IMR-90 (cell line): ENCODE data around the gene LRRC75B.

Experiments
- CEBPB ChIP-seq: IDR thresholded peaks from 2 replicates; pipeline ENCODE4 v1.6.1; 2012; ENCODE audit warnings: low read depth, low read length, improper control_type of control experiment
- CTCF ChIP-seq: conservative IDR thresholded peaks from 2 replicates; pipeline ENCODE4 v1.5.1; 2012; ENCODE audit warnings: mild to moderate bottlenecking, low read depth, low read length, improper control_type of control experiment
- MAZ ChIP-seq: IDR thresholded peaks from 2 replicates; pipeline ENCODE4 v1.6.1; 2012; ENCODE audit warnings: low read depth, mild to moderate bottlenecking, low read length, improper control_type of control experiment, moderate library complexity, borderline replicate concordance
- MXI1 ChIP-seq: IDR thresholded peaks from 2 replicates; pipeline ENCODE4 v1.6.1; 2012; ENCODE audit warnings: low read depth, mild to moderate bottlenecking, low read length, moderate library complexity, borderline replicate concordance
- POLR2A ChIP-seq: IDR thresholded peaks from 2 replicates; pipeline ENCODE4 v1.6.1; 2012; ENCODE audit warnings: mild to moderate bottlenecking, low read depth, low read length
- RAD21 ChIP-seq: IDR thresholded peaks from 2 replicates; pipeline ENCODE4 v1.6.1; 2012; ENCODE audit warnings: low read length, improper control_type of control experiment
- RCOR1 ChIP-seq: IDR thresholded peaks from 2 replicates; pipeline ENCODE4 v1.6.1; 2012; ENCODE audit warnings: mild to moderate bottlenecking, low read length, improper control_type of control experiment; ENCODE audit not compliant: insufficient replicate concordance
- SMC3 ChIP-seq: fragments of 150-350 bp; IDR thresholded peaks from 2 replicates; pipeline ENCODE4 v1.6.1; 2016; ENCODE audit warnings: low read depth, mild to moderate bottlenecking, antibody characterized with exemption, low read length, moderate library complexity

- no peak for TF ChIP-seq MAZ
- no peak for TF ChIP-seq SMC3
- TF ChIP-seq CTCF = no peak
- no peak for TF ChIP-seq RCOR1
- peak; percentile 62; the same call in 1 of the 2 replicates for TF ChIP-seq POLR2A
- no peak for TF ChIP-seq CEBPB
- TF ChIP-seq RAD21 = no peak
- 0 out of 2 replicates have a peak, but pooled peaks have one; percentile 31 for TF ChIP-seq MXI1
Observed at GRCh38 chr22:24554313-24555164, 38.3 kb downstream of the LRRC75B start, which contains the start of gene GUCD1.
